ENCODE results near the gene C19orf73. TPM values are rescaled to one million over a fixed set of nuclear protein-coding genes. Genes with fewer than 3 reads are reported as not detected.
"Not testable (repeated sequence)": the region's sequence is repeated elsewhere in the genome, so short reads cannot be mapped to it uniquely, and the experiment has no call there.

Gene C19orf73
- total RNA-seq, 1 donor from 2014 or later: 0.94 TPM

DNA sequence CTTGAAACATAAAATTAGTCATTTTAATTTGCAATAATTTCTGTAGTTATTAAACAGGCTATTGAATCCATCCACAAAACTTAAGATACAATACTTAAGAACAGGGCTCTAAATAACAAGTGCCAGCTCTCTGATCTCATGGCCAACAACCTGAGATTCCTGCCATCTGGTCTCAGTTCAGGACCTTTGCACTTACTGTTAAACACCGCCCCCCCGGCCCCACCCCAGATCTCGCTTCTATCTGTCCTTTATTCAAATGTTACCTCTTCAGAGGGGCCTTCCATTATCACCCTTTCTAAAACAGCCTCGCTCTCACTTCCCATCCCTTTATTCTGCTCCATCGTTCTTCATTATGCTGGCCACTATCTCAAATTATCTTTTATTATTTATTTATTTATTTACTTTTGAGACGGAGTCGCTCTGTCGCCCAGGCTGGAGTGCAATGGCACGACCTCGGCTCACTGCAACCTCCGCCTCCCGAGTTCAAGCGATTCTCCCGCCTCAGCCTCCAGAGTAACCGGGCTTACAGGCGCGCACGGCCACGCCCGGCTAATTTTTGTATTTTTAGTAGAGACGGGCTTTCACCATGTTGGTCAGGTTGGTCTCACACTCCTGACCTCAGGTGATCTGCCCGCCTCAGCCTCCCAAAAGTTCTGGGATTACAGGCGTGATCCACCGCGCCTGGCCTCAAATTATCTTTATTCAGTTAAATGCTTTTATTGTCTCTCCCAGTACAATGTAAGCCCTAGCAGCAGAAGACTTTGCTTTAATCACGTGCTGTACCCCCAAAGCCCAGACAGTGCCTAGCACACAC, 34.5 kb downstream of the C19orf73 start:
- Mint-ChIP-seq H3K27ac (peak overlapping the region; percentile 97), H3K36me3 (peaks cover 13% of the 10 kb centered on the region), H3K4me1 (peaks cover 18% of the 10 kb centered on the region), H3K4me3 (peak overlapping the region; percentile 97), H3K9me3 (no peaks in the 10 kb centered on the region), H3K27me3 (ENCODE audit: low read depth) (peaks cover 8% of the 10 kb centered on the region)
- DNase-seq (ENCODE audit: low spot score in 2 of 2, unreplicated experiment in 2 of 2): no peak
- no peak for TF ChIP-seq CTCF (IDR thresholded peaks at IDR 0.05; ENCODE audit: unreplicated experiment)

DNA sequence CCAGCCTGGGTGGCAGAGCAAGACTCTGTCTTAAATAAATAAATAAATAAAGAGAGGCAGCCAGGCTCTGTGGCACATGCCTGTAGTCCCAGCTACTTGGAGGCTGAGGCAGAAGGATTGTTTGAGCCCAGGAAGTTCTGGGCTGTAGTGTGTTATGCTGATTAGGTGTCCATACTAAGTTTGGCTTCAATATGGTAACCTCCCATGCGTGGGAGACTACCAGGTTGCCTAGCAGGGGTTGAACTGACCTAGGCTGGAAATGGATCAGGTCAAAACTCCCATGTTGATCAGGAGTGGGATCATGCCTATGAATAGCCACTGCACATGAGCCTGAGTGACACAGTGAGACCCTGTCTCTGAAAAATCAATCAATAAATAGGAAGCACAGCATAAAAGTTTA, 37.7 kb downstream of the C19orf73 start:
- no peaks in the 10 kb centered on the region for H3K9me3 Mint-ChIP-seq
- no peak overlapping the region for H3K27ac Mint-ChIP-seq
- DNase-seq (ENCODE audit: low spot score in 2 of 2, unreplicated experiment in 2 of 2): no peak
- H3K4me1 Mint-ChIP-seq: peaks cover 8% of the 10 kb centered on the region
- no peak overlapping the region for H3K4me3 Mint-ChIP-seq
- H3K36me3 Mint-ChIP-seq: no peaks in the 10 kb centered on the region
- no peak for TF ChIP-seq CTCF (IDR thresholded peaks at IDR 0.05; ENCODE audit: unreplicated experiment)
- peaks cover 8% of the 10 kb centered on the region for H3K27me3 Mint-ChIP-seq (ENCODE audit: low read depth)

DNA sequence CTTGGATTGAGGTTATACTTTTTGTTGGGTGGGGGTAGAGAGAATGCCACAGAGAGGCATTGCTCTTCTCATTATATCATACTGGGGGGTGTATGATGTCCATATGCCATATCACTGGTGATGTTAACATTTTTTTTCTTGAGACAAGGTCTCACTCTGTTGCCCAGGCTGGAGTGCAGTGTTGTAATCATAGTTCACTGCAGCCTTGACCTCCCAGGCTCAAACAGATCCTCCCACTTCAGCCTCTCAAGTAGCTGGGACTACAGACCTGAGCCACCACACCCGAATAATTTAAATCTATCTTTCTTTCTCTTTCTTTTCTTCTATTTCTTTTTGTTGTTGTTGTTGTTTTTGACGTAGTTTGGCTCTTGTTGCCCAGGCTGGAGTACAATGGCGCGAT, 38.6 kb downstream of the C19orf73 start:
- H3K4me1 Mint-ChIP-seq: peaks cover 3% of the 10 kb centered on the region

GRCh38 chr19:49074869-49075268, 44.1 kb downstream of the C19orf73 start:
- TF ChIP-seq CTCF (IDR thresholded peaks at IDR 0.05; ENCODE audit: unreplicated experiment): peak; percentile 62
- not testable (repeated sequence) for DNase-seq (ENCODE audit: low spot score in 2 of 2, unreplicated experiment in 2 of 2); H3K9me3 Mint-ChIP-seq

More for the DNA sequence above, 38.6 kb downstream of the C19orf73 start:
- no peak overlapping the region for H3K27ac Mint-ChIP-seq
- H3K36me3 Mint-ChIP-seq: no peaks in the 10 kb centered on the region
- TF ChIP-seq CTCF (IDR thresholded peaks at IDR 0.05; ENCODE audit: unreplicated experiment): no peak
- DNase-seq (ENCODE audit: low spot score in 2 of 2, unreplicated experiment in 2 of 2): no peak
- no peak overlapping the region for H3K4me3 Mint-ChIP-seq
- peaks cover 8% of the 10 kb centered on the region for H3K27me3 Mint-ChIP-seq (ENCODE audit: low read depth)
- H3K9me3 Mint-ChIP-seq: no peaks in the 10 kb centered on the region

GRCh38 chr19:49073514-49074378, 45.2 kb downstream of the C19orf73 start:
- no peak for TF ChIP-seq CTCF (IDR thresholded peaks at IDR 0.05; ENCODE audit: unreplicated experiment)
- peak overlapping the region; percentile 50 for H3K4me3 Mint-ChIP-seq
- H3K36me3 Mint-ChIP-seq: peaks cover 11% of the 10 kb centered on the region
- peaks cover 10% of the 10 kb centered on the region for H3K4me1 Mint-ChIP-seq
- H3K27me3 Mint-ChIP-seq (ENCODE audit: low read depth): peaks cover 49% of the 10 kb centered on the region
- no peak for DNase-seq (ENCODE audit: low spot score in 2 of 2, unreplicated experiment in 2 of 2)
- H3K27ac Mint-ChIP-seq: no peak overlapping the region
- peaks cover 4% of the 10 kb centered on the region for H3K9me3 Mint-ChIP-seq

More at GRCh38 chr19:49074869-49075268, 44.1 kb downstream of the C19orf73 start:
- H3K27me3 Mint-ChIP-seq (ENCODE audit: low read depth): peaks cover 42% of the 10 kb centered on the region
- not testable (repeated sequence) for H3K27ac Mint-ChIP-seq, H3K4me3 Mint-ChIP-seq
- H3K36me3 Mint-ChIP-seq: peaks cover 11% of the 10 kb centered on the region
- H3K4me1 Mint-ChIP-seq: peaks cover 10% of the 10 kb centered on the region

Measured in mesothelial cell of epicardium (in vitro differentiated cells).